HG02763 (cell line): ENCODE results near the gene MYG1.

Experiments used
- ATAC-seq: cut with Tn5 transposase; IDR thresholded peaks from one replicate; pipeline ENCODE4 v1.9.1; 2021; ENCODE audit warnings: mild to moderate bottlenecking, moderate library complexity; ENCODE audit not compliant: unreplicated experiment

The MYG1 gene, protein sequence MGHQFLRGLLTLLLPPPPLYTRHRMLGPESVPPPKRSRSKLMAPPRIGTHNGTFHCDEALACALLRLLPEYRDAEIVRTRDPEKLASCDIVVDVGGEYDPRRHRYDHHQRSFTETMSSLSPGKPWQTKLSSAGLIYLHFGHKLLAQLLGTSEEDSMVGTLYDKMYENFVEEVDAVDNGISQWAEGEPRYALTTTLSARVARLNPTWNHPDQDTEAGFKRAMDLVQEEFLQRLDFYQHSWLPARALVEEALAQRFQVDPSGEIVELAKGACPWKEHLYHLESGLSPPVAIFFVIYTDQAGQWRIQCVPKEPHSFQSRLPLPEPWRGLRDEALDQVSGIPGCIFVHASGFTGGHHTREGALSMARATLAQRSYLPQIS

DNA sequence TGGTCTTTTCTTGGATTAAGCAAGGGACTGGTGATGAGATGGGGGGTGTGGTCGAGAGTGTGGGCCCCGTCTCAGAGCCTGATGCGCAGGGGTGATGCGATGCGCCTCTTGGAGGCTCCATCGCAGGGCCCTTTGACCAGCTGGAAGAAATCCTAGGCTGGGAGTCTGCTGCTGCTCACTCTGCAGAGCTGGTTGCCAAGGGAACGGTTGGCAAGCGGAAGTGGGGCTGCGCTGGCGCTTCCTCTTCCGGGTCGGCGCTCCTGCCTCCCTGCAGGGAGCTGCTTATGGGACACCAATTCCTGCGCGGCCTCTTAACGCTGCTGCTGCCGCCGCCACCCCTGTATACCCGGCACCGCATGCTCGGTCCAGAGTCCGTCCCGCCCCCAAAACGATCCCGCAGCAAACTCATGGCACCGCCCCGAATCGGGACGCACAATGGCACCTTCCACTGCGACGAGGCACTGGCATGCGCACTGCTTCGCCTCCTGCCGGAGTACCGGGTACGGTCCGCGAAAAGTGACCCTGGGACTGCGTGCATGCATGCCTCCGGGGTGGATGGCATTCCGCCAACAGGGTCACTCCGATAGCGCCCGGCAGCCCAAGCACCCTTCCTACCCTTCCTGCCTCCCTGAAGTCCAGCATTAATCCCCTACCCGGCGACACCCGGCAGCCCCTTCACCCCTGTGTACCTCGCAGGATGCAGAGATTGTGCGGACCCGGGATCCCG is at the start of gene MYG1:
MYG1 (plus strand) TSS at position 242 of the 727 bp plus-strand sequence; CDS start at position 285, 43 bp downstream.
- ATAC-seq = peak; percentile 77

DNA sequence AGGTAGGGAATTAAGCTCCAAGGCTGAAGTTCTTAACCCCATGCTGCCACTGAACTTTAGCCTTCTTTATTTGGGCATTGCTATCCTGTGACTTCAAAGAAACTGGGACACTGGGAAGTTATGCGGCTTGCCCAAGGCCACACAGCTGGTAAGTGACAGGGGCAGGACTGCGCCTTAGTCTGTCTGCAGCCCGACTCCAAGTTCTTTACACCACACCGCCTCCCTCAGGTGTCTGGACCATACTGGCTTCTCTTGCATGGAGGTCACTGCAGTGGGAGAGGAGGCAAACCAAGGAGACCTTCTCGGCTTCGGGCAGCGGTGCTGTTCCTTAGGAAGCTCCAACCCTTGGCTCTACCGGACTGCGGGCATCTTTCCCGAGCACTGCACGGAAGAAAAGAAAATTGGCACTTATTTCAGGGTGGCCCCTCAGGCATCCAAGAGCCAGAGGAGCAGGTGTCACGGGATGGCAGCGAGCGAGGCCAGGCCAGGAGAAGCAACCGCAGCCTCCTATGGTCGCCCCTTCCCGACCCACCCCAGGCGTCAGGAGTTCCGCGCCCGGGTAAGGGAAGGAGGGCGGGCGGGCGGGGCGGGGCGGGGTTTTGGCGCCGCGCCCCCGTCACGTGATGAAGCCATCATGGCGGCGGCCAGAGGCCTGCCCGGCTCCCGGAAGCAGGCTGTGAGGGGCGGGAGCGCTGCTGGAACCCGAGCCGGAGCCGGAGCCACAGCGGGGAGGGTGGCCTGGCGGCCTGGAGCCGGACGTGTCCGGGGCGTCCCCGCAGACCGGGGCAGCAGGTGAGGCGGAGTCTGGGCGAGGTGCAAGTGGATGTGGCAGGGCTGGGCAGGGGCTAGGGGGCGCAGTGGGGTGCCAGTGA is 47.8 kb upstream of the MYG1 start:
- ATAC-seq = peak; percentile 78

DNA sequence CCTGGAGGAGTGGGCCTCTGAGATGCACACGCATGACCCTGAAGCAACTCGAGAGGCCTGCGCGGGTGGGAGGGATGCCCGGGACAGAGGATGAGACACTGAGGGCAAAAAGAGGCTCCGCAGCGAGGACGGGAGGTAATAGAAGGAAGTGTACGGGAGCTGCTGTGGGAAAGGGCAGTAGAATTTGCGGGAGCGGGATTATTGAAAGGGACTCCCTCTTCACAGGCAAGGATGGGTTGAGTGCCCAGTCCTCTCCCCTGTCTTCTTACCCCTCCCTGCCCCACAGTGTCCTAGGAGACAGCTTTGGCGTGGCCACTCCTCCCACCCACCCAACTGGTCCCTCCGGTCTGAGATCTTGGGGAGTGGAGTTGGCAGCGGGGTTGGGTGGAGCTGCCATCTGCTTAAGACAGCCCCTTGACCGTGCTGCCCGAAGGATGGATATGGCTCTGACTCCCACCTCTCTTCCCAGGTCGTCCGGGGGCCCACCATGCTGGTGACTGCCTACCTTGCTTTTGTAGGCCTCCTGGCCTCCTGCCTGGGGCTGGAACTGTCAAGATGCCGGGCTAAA is 47.1 kb upstream of the MYG1 start:
- ATAC-seq = no peak

DNA sequence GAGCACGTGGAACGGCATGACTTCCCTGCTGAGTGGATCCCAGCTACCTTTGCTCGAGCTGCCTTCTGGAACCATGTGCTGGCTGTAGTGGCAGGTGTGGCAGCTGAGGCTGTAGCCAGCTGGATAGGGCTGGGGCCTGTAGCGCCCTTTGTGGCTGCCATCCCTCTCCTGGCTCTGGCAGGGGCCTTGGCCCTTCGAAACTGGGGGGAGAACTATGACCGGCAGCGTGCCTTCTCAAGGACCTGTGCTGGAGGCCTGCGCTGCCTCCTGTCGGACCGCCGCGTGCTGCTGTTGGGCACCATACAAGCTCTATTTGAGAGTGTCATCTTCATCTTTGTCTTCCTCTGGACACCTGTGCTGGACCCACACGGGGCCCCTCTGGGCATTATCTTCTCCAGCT is 46.2 kb upstream of the MYG1 start:
- ATAC-seq = no peak

DNA sequence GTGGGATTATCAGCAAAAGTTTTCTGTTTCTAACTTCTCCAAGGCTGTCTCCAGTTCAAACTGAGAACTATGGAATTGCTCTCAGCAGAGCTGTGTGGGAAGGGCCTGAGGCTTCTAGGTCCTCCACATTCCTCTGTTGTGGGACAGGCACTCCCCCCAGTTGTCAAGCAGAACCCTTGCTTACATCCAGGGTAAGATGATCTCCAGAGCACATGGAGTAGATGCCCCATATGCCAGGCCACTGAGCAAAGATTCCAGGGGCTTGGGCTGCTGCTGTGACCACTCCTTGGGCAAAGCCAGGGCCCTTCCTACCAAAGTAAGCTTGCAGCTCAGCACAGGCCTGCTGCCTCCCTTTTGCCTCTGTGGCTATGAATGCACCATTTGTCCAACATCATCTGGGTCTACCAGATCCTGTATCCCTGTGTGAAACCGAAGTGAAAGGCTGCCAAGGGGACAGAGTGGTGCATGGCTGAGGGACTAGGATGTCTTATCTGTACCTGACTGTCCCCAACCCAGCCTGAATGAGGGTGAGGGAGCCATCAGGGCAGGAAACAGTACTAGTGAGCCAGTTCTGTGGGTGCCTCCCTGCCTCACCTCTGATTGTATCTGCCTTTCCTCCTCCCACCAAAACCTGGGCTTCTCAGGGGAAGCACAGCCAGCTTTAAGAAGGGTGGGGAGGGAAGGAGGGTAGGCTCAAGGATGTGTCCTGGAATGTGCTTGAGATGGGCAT is 44.5 kb upstream of the MYG1 start:
- no peak for ATAC-seq

DNA sequence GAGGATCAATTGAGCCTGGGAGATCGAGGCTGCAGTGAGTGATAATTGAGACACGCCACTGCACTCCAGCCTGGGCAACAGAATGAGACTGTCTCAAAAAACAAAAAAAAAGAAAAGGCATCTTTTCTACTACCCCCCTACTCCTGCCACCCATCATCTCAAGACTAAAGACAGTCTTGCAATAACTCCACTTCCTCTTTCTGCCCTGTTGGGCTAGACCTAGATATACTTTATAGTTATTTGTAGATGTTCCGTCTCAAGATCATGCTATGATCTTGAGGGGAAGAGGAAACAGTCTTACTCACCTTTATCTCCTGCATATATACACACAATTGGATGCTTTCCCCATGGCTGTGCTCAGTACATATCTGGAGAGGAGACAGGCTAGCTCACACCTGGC is 43.5 kb upstream of the MYG1 start:
- ATAC-seq = no peak

DNA sequence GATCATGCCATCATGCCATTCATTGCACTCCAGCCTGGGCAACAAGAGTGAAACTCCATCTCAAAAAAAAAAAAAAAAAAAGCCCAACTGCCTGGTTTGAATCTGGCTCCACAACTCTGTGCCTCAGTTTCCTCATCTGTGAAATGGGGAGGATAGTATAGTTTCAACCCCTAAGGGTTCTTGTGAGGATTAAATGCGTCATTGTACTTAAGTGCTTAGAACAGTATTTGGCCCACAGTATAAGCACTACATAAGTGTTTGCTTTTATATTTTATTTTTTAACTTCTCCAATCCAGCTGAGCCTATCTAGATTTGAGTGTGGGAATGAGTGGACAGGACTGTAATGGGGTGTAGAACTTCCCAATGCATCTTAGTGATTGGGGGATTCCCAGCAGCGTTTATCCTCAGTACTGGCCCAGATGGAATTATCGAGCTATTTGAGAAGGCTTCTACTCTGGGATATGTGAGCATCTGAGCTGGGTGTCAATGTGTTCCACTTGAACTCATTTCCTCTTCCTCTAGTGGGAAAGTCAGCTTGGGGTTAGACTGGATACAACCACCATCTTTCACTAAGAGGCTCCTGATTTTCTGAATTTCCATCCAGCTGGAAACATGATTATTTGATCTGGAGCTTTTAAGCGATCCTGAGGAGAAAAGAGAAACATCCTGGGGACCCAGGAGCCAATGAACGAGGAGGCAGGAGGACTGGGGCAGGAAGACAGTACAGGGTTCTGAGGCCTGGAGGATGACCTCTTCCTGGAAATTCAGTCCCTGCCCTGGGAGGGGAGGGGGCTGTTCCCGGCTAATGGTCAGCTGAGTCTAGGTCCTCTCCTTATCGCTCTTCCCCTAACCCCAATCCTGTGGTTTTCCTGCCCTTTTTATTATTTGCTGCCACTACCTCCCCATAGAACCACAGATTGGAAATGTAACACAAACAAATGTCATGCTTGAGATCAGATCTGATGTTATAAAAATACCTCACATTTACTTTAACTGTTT is 40.7 kb upstream of the MYG1 start:
- no peak for ATAC-seq

DNA sequence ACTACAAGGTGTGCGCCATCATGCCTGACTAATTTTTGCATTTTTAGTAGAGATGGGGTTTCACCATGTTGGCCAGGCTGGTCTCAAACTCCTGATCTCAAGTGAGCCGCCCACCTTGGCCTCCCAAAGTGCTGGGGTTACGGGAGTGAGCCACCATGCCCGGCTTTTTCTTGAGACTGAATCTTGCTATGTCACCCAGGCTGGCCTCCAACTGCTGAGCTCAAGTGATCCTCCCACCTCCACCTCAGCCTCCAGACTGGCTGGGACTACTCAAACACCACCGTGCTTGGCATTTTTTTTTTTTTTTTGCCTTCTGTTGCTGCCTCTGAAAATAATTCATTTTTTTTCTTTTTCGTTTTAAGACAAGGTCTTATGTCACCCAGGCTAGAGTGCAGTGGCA is 39.6 kb upstream of the MYG1 start:
- ATAC-seq = no peak

DNA sequence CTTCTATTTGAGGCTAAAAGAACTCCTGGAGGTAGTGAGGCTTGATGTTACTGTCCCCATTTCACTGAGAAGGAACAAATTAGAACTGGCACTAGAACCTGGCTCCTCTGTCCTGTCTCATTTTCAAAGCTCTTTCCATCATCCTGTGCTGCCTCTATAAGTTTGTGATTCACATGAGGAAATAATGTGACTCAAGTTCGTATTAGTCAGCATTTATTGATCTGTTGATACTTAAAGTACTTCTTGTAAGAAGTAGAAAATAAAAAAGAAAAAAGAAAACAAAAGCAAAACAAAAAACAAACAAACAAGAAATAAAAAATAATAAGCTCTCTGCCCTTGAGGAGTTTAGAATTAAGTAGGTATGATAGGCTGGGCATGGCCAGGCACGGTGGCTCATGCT is 33.7 kb upstream of the MYG1 start:
- no peak for ATAC-seq

DNA sequence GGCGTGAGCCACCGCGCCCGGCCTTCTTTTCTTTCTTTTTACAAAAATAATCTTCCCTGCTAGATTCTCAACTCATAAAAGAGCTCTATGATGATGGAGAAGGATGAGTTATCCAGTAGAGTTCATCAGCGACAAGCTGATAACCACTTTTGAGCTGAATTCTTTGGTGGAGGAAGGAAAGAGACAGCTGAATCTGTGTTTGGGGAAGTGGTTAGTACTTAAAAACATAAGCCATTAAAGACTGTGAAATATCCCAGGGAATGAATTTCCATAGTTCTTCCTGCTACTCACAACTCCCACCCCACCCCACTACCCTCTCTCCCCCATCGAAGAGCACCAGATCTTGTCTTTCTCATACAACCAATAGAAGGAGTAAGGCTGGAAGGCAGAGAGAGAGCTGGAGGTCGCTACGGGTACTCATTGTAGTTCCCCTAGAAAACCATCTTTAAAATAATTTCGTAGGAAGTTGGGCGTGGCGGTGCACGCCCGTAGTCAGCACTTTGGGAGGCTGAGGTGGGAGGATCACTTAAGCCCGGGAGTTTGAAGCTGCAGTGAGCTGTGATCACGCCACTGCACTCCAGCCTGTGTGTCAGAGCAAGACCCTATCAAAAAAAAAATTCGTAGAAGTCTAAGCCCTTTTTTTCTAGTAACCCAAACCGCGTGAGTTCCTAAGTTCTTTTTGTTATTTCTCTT is 32.0 kb upstream of the MYG1 start:
- no peak for ATAC-seq

DNA sequence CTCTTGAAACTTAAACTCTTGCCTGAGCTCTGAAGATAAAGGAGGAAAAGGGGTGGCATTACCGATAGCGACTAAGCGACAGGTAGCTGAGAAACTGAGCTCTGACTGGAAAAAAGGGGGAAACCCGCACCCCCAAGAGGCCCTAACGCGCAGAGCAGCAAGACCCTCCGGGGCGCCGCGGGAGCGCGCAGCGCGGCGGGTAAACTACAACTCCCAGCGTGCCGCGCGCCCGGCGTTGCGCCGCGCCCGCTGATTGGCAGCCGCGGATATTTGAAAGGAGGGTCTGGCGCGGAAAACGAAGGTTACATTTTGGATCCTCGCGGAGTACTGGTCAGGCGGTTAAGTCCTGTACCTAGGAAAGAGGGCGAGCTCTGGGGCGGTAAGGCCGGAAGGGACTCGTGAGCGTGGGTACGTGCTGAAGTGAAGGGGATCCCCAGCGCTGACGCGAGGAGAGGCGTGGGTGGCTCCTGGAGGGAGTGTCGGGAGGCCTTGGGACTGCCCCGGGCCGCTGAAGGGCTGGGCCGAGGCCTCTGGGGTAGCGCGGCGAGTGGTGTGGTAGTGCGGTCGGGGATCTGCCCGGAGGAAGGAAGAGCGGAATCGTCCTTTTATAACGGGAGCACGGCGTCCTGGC is 31.4 kb upstream of the MYG1 start, which contains the start of gene ESPL1:
ESPL1 (plus strand) TSS at position 301 of the 631 bp plus-strand sequence. CDS start 468 bp downstream, outside the sequence.
- peak; percentile 79 for ATAC-seq

DNA sequence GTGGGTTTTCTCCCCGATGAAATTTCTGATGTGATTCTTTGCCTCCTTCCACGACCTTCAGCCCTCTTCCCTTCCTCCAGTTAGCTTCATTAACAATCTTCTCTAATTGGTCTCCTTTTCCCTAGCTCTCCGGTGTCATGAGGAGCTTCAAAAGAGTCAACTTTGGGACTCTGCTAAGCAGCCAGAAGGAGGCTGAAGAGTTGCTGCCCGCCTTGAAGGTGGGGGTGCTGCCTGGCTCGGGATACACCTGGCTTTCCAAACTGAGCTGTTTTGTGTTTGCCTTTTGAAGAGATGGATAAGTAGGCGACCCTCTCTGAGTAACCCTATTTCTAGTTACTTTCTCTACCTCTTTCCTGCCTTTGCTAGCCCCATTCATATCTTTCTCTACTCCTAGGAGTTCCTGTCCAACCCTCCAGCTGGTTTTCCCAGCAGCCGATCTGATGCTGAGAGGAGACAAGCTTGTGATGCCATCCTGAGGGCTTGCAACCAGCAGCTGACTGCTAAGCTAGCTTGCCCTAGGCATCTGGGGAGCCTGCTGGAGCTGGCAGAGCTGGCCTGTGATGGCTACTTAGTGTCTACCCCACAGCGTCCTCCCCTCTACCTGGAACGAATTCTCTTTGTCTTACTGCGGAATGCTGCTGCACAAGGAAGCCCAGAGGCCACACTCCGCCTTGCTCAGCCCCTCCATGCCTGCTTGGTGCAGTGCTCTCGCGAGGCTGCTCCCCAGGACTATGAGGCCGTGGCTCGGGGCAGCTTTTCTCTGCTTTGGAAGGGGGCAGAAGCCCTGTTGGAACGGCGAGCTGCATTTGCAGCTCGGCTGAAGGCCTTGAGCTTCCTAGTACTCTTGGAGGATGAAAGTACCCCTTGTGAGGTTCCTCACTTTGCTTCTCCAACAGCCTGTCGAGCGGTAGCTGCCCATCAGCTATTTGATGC is 30.6 kb upstream of the MYG1 start:
- no peak for ATAC-seq

DNA sequence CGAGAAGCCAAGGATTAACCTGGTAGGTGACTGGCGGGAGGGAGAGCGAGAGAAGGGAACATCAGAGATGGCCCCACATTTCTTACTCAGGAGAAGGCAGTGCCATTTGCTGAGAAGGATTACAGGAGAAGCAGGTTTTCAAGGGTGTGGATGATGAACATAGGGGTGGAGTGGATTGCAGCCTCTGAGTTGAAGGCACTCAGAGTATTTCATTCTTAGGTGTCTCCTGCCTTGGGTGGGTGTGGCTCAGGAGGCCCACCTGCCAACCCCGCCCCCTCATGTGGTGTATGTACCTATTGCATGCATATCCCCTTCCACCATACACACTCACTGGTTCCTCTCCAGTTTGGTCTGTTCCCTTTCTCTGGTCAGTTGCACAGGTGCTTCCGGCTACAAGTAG is 25.1 kb upstream of the MYG1 start:
- ATAC-seq = no peak

DNA sequence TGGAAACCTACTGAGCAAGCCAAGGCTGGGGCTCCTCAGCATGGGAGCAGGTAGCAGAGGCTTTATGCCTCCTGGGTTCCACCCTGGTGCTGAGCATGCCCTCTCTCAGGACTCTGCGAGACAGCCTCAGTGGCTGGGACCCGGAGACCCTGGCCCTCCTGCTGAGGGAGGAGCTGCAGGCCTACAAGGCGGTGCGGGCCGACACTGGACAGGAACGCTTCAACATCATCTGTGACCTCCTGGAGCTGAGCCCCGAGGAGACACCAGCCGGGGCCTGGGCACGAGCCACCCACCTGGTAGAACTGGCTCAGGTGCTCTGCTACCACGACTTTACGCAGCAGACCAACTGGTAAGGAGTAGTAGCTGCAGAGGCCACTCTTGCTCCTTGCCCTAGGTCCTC is 23.0 kb upstream of the MYG1 start:
- no peak for ATAC-seq

DNA sequence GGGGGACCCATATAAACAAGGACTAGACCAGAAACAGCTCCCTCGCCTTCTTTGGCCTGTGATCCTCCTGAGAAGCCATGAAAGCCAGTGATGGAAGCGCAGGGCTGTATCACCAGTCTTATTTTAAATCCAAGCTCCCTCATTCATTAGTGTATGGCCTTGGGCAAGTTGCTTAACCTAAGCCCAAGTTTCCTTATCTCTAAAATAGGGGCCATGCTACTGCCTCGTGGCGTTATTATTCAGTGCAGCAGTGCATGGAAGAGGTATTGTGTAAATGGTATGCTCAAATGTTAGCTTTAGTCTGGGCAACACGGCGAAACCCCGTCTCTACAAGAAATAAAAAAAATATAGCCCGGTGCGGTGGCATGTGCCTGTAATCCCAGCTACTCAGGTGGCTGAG is 21.5 kb upstream of the MYG1 start:
- ATAC-seq = no peak

DNA sequence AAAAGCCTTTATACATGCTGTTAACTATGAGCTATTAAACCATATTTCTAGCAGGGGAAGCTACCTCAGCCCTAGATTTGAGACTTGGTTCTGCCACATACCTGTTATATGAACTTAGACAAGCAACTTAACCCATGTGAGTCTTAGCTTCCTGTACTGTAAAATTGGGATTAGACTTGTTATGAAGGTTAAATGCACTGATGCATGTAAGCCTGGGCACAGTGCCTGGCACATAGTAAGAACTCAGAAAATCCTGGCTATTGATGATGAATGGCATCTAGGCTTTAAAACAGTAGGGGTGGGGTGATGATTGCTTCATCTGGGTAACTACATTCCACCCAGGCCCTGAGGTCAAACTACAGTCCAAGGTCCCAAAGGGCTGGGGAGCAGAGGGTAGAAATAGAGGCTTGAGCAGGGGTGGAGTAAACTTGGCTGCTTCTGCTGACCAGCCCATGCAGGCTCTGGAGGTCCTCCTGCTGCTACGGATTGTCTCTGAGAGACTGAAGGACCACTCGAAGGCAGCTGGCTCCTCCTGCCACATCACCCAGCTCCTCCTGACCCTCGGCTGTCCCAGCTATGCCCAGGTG is 20.1 kb upstream of the MYG1 start:
- no peak for ATAC-seq
